Right lobe of liver (tissue), 6 donors: Measurements from ENCODE around the gene CCNE1. TPM values are rescaled to one million over a fixed set of nuclear protein-coding genes. Genes with fewer than 3 reads are reported as not detected.
"Not testable (repeated sequence)": the region's sequence is repeated elsewhere in the genome, so short reads cannot be mapped to it uniquely, and the experiment has no call there.

ENCODE experiments used
- ATAC-seq, 4 donors: fragments of 200-7000 bp; cut with Tn5 transposase; one replicate each; pipeline ENCODE4 v1.9.1; 2020; ENCODE audit warnings: mild to moderate bottlenecking in 4 of 4, moderate library complexity in 4 of 4
- DNase-seq, 3 donors: peaks; one replicate each; pipeline ENCODE4 v3.0.0-alpha.2; 2020
- H3K27ac ChIP-seq, 3 donors: fragments of 200-600 bp; one replicate each; pipeline ENCODE4 v1.8.0; 2022
- H3K27me3 ChIP-seq, 2 donors: fragments of 200-600 bp; one replicate each; pipeline ENCODE4 v1.8.0; 2022
- H3K36me3 ChIP-seq, 4 donors: fragments of 200-600 bp; sonication (generic) in 1 of 4; one replicate each; pipeline versions ENCODE4 v1.5.1 to v1.8.0; 2017 to 2022; ENCODE audit warnings: control low read depth in 1 of 4
- H3K4me1 ChIP-seq, 4 donors: fragments of 200-600 bp; sonication (generic) in 1 of 4; one replicate each; pipeline versions ENCODE4 v1.5.1 to v1.8.0; 2017 to 2022; ENCODE audit warnings: control low read depth in 1 of 4
- H3K4me3 ChIP-seq, 3 donors: fragments of 200-600 bp; one replicate each; pipeline ENCODE4 v1.8.0; 2022
- H3K9me3 ChIP-seq, 4 donors: fragments of 200-600 bp; sonication (generic) in 1 of 4; one replicate each; pipeline versions ENCODE4 v1.5.1 to v1.8.0; 2017 to 2022; ENCODE audit warnings: control low read depth in 1 of 4
- CTCF ChIP-seq, 4 donors: fragments of 200-600 bp in 3 of 4; fragments of 450-650 bp in 1 of 4; IDR thresholded peaks; one replicate each; pipeline versions ENCODE4 v1.5.1 to v1.8.0; 2016 to 2022; ENCODE audit warnings: antibody characterized with exemption in 4 of 4, mild to moderate bottlenecking in 2 of 4
- POLR2A ChIP-seq: fragments of 450-650 bp; IDR thresholded peaks from one replicate; pipeline ENCODE4 v1.6.1; 2017; ENCODE audit warnings: antibody characterized with exemption, mild to moderate bottlenecking
- WGBS: methylation state at CpG from one replicate; pipeline ENCODE4 v1.1.6; 2018; ENCODE audit warnings: low coverage, low lambda C conversion rate; ENCODE audit not compliant: insufficient coverage; ENCODE audit errors: missing lambda C conversion rate; 5-methylcytosine and 5-hydroxymethylcytosine counted together
- intact Hi-C, 2 donors: fragments of 100-400 bp; cut with DNase I; formaldehyde crosslinking; loops; one replicate each; pipeline versions ENCODE4 v1.11.2 to v1.14.1; 2022
- total RNA-seq, 6 experiments: library from RNA; depleted of rRNA in 2 of 6; stranded (reverse); fragments of >200 nt in 2 of 6; fragmentation: NEBNext Ultra II Directional in 3 of 6; extraction: Animal tissue kit (Norgen Biotek cat#: 25700) in 3 of 6; gene quantifications; one replicate each; pipeline versions ENCODE4 v1.1.0 to v1.2.4, GENCODE V29; 2016 to 2023
- donor health status: DM: no; HTN: yes; CAD: no.
- donor health status: DM: no; HTN: no; CAD: no.
- donor health status: DM: no; HTN: no; CAD: no.
- donor health status: DM: no; HTN: yes; CAD: no.
- donor health status: DM: no; HTN: yes; CAD: no.

CCNE1 gene
- total RNA-seq, 6 experiments from 2014 or later, result 0.26 to 2.2 (median 0.90) TPM

- ATAC-seq (peak in 1 of 4 donors; percentile 22), DNase-seq (no peak)
- Histone ChIP-seq H3K27me3 (no peaks in the 10 kb centered on the region), H3K4me1 (no peaks in the 10 kb centered on the region), H3K36me3 (no peaks in the 10 kb centered on the region), H3K27ac (no peak overlapping the region), H3K4me3 (no peak overlapping the region), H3K9me3 (no peaks in the 10 kb centered on the region)
- intact Hi-C loops, result no loop called here
- TF ChIP-seq POLR2A, result no peak
- no peak for TF ChIP-seq CTCF (IDR thresholded peaks at IDR 0.05)
- WGBS, result 27% methylated on average over 5 of the region's 9 CpGs
Observed at GRCh38 chr19:29796173-29796573, 15.6 kb upstream of the CCNE1 start.

- no peak overlapping the region for H3K27ac ChIP-seq
- intact Hi-C loops, result no loop called here
- no peak overlapping the region for H3K4me3 ChIP-seq
- H3K4me1 ChIP-seq, result no peaks in the 10 kb centered on the region
- H3K36me3 ChIP-seq, result no peaks in the 10 kb centered on the region
- no peaks in the 10 kb centered on the region for H3K9me3 ChIP-seq
- ATAC-seq, result no peak
- DNase-seq, result no peak
- WGBS, result 67% methylated on average over 9 of the region's 9 CpGs
- H3K27me3 ChIP-seq, result no peaks in the 10 kb centered on the region
- TF ChIP-seq POLR2A (no peak), CTCF (IDR thresholded peaks at IDR 0.05) (no peak)
Observed at GRCh38 chr19:29798774-29799497, 12.9 kb upstream of the CCNE1 start.

GRCh38 chr19:29800100-29800825 lies 11.5 kb upstream of the CCNE1 start:
- intact Hi-C loops, result no loop called here
- DNase-seq (no peak), ATAC-seq (no peak)
- H3K4me1 ChIP-seq, result no peaks in the 10 kb centered on the region
- H3K27me3 ChIP-seq, result no peaks in the 10 kb centered on the region
- TF ChIP-seq POLR2A (no peak), CTCF (IDR thresholded peaks at IDR 0.05) (no peak)
- H3K27ac ChIP-seq, result no peak overlapping the region
- H3K36me3 ChIP-seq, result no peaks in the 10 kb centered on the region
- WGBS, result 77% methylated on average over 10 of the region's 12 CpGs
- H3K9me3 ChIP-seq, result no peaks in the 10 kb centered on the region
- no peak overlapping the region for H3K4me3 ChIP-seq

GRCh38 chr19:29803951-29804350 lies 7.8 kb upstream of the CCNE1 start:
- H3K4me1 ChIP-seq, H3K36me3 ChIP-seq, ATAC-seq, H3K9me3 ChIP-seq, H3K4me3 ChIP-seq, DNase-seq, H3K27me3 ChIP-seq, H3K27ac ChIP-seq, intact Hi-C loops: not testable (repeated sequence)
- WGBS, result 89% methylated on average over 13 of the region's 13 CpGs

- Histone ChIP-seq H3K27me3 (no peaks in the 10 kb centered on the region), H3K9me3 (no peaks in the 10 kb centered on the region), H3K4me3 (no peak overlapping the region), H3K4me1 (no peaks in the 10 kb centered on the region), H3K27ac (no peak overlapping the region), H3K36me3 (no peaks in the 10 kb centered on the region)
- 31% methylated on average over 3 of the region's 3 CpGs for WGBS
- DNase-seq, result no peak
- intact Hi-C loops, result no loop called here
- TF ChIP-seq CTCF (IDR thresholded peaks at IDR 0.05) (no peak), POLR2A (no peak)
- no peak for ATAC-seq
Observed at GRCh38 chr19:29804493-29804892, 7.3 kb upstream of the CCNE1 start.
